Measurements from ENCODE around the gene PLEKHH2.
A peak's percentile ranks its signal among the peaks of the same experiment; 100 is the strongest.
"Not testable (repeated sequence)": the region's sequence is repeated elsewhere in the genome, so short reads cannot be mapped to it uniquely, and the experiment has no call there.

PLEKHH2 gene

DNA sequence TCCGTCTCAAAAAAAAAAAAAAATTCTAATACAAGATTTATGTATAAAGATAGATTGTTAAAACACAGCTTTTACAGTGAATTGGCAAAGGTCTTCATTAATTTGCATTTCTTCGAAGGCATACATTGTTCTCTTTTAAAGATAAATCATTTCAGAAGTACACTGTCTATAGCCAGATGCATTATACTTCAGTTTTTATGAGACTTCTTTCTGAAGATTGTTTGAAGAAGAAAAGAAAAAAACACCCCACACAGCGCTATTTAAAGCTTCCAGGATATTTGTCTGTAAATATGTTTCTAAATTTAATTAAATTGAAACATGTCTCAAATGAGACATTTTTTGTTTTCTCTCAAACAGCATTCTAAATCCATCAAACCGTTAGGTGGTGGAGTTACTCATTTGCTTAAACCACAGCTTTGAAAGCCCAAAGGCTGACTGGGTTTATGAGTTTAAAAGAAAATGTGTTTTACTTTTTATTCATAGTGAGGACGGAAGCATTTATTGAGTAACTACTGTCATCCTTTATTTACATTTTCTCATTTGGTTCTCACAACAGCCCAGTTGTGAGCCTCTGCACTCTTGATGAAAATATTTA is 81.6 kb downstream of the PLEKHH2 start:
- Mint-ChIP-seq H3K4me1 (ENCODE audit: low read depth) (no peaks in the 10 kb centered on the region), H3K4me3 (no peak overlapping the region), H3K27me3 (peaks cover 8% of the 10 kb centered on the region), H3K9me3 (no peaks in the 10 kb centered on the region), H3K27ac (no peak overlapping the region), H3K36me3 (ENCODE audit: low read depth) (no peaks in the 10 kb centered on the region)

DNA sequence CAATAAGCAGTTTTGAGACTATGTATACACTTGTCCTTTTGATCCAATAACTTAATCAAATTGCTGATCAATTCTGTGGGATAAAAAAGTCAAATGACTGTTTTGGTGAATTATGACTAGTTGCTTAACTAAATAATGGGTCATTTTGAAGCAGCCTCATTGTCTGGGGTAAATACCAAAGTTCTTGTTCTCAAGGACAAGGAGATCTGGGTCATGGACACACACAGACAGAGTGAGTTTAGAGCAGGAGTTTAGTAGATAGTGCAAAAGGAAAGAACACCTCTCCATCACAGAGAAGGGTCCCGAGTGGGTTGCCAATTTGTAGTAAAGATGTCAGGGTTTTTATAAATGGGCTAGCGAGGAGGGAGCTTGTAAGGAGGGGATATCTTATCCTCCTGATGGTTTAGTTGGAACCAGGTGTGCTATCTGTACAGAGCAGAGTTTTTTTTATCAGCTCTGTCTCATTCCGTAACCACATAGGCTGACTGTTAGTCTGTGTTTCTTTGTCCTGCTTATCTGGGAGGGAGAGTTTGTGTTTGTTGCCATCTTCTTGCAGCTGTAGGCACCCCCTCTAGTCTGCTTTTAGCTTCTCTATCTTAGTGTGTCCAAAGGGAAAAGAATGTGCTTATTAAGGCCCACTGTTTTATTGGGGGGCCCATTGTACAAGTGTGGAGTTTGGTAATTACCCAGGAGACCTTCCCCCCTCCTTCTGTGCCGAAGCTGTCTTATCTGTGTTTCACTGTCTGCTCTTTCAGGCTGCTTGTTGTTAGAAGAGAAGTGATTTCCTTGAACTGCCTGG is 87.9 kb downstream of the PLEKHH2 start:
- peaks cover 3% of the 10 kb centered on the region for H3K4me1 Mint-ChIP-seq (ENCODE audit: low read depth)
- no peak overlapping the region for H3K27ac Mint-ChIP-seq
- H3K36me3 Mint-ChIP-seq (ENCODE audit: low read depth), result no peaks in the 10 kb centered on the region
- H3K27me3 Mint-ChIP-seq, result peaks cover 4% of the 10 kb centered on the region
- H3K4me3 Mint-ChIP-seq, result no peak overlapping the region
- no peaks in the 10 kb centered on the region for H3K9me3 Mint-ChIP-seq

DNA sequence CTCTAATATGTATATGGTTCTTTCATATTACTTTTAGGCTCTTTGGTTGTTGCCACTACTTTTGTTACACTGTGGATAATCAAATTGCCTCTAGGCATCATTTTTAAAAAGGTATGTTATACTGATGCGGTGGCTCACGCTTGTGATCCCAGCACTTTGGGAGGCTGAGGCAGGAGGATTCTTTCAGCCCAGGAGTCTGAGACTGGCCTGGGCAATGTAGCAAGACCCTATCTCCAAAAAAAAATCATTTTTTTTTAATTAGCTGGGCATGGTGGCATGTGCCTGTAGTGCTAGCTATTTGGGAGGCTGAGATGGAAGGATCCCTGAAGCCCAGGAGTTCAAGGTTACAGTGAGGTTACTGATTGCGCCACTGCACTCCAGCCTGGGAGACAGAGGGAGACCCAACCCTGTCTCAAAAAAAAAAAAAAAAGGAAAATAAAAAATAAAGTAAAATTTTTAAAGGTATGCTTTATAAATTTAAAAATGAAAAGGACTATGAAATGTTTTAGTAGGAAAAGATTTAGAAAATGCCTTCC is 88.7 kb downstream of the PLEKHH2 start:
- Mint-ChIP-seq H3K4me3 (no peak overlapping the region), H3K27ac (no peak overlapping the region), H3K9me3 (no peaks in the 10 kb centered on the region), H3K4me1 (ENCODE audit: low read depth) (peaks cover 3% of the 10 kb centered on the region), H3K27me3 (peaks cover 4% of the 10 kb centered on the region), H3K36me3 (ENCODE audit: low read depth) (no peaks in the 10 kb centered on the region)

DNA sequence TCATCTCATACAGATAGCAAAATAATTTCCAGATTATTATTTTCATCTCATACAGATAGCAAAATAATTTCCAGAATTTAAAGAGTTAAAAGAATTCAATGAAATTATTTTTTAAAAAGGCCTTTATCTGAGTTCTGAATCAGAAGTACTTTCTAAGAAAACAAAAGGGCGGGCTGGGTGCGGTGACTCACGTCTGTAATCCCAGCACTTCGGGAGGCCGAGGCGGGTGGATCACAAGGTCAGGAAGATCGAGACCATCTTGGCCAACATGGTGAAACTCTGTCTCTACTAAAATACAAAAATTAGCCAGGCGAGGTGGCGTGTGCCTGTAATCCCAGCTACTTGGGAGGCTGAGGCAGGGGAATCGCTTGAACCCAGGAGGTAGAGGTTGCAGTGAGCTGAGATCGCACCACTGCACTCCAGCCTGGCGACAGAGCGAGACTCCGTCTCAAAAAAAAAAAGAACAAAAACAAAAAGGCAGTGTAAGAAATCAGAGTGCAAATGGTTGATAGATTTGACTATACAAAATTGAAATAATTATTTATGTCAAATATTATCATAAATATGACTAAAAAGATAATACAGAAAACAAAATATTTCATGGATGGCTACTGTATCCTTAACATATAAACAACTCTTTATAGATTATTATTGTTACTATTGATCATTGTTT is 90.0 kb downstream of the PLEKHH2 start:
- H3K27ac Mint-ChIP-seq; H3K4me3 Mint-ChIP-seq; H3K27me3 Mint-ChIP-seq; H3K4me1 Mint-ChIP-seq (ENCODE audit: low read depth); H3K36me3 Mint-ChIP-seq (ENCODE audit: low read depth); H3K9me3 Mint-ChIP-seq: not testable (repeated sequence)

DNA sequence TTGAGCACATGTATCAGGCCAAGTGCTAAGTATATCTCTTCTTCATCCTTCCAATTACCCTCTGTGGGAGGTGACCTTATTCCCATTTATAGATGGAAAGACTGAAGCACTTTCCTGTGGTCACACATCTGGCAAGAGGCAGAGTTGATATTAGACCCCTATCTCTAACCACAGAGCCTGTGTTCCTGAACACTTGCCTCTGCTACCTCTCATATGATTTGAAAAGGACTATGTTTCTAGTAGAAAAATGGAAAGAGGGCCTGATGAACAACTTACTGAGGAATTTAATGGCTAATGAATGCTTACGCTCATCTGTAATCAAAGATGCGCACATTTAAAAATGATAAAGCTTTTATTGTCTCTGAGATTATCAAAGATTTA is 90.6 kb downstream of the PLEKHH2 start:
- Mint-ChIP-seq H3K4me1 (ENCODE audit: low read depth) (peaks cover 3% of the 10 kb centered on the region), H3K27me3 (peaks cover 8% of the 10 kb centered on the region), H3K9me3 (no peaks in the 10 kb centered on the region), H3K27ac (no peak overlapping the region), H3K4me3 (no peak overlapping the region), H3K36me3 (ENCODE audit: low read depth) (no peaks in the 10 kb centered on the region)

DNA sequence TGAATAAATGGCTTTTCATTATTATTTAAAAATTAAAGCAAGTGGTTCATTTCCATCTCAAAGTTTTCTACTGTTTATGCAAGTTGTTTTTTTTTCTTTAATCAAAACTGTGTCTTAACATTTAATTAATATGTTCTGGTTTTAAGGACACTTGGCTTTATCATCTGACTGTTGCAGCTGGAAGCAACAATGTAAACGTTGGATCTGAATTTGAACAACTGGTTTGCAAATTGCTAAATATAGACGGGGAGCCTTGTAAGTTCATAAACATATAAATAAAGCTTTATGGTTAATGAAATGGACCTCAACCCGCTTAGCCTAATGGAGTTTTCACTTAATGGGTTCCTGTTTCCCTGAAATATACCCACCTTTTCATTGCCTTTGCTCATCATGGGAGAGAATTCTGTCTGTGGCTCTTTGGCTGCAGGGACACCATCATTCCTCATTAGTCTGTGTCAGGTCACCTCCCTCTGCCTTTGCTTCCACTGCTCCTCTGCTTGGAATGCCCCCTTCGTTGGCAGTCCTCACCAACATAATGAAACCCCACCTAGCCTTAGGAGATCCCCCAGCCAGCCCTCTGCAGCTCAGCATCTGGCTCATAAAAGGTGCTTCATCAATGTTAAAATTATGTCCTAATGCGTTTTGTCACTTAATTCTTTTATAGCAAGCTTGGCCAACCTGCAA is 92.6 kb downstream of the PLEKHH2 start:
- Mint-ChIP-seq H3K27ac (no peak overlapping the region), H3K36me3 (ENCODE audit: low read depth) (no peaks in the 10 kb centered on the region), H3K4me3 (no peak overlapping the region), H3K4me1 (ENCODE audit: low read depth) (peaks cover 3% of the 10 kb centered on the region), H3K27me3 (peaks cover 7% of the 10 kb centered on the region), H3K9me3 (no peaks in the 10 kb centered on the region)

DNA sequence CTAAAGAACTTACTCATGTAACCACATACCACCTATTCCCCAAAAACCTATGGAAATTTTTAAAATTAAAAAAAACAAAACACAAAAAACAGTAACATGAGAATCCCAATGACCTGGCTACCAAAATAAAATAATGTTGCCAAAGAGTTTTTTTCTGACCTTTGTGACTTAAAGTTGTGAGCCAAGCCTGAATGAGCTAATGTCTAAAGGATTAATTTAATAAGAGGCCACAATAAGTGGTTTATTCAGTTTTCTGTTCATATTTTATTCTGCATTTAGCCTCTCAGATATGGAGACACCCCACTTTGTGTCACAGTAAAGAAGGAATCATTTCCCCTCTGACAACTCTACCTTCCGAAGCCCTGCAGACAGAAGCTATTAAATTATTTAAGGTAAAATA is 94.2 kb downstream of the PLEKHH2 start:
- no peak overlapping the region for H3K4me3 Mint-ChIP-seq

DNA sequence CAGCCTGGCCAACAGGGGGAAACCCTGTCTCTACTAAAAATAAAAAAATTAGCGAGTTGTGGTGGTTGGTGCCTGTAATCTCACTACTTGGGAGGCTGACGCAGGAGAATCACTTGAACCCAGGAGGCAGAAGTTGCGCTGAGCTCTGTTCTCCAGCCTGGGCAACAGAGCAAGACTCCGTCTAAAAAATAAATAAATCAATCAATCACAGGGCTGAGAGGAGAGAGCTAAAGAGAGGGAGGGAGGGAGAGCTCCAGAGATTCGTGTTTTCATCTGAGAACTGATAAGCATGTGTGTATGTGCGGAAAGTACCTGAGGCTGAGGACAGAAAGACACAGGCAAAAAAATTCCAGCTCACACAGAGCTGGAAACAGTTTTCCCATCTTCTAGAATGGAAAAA is 99.6 kb downstream of the PLEKHH2 start:
- Mint-ChIP-seq H3K27ac (peak overlapping the region; percentile 13), H3K36me3 (ENCODE audit: low read depth) (no peaks in the 10 kb centered on the region), H3K9me3 (no peaks in the 10 kb centered on the region), H3K4me3 (no peak overlapping the region), H3K27me3 (peaks cover 18% of the 10 kb centered on the region), H3K4me1 (ENCODE audit: low read depth) (no peaks in the 10 kb centered on the region)

More for the DNA sequence above, 94.2 kb downstream of the PLEKHH2 start:
- Mint-ChIP-seq H3K4me1 (ENCODE audit: low read depth) (peaks cover 3% of the 10 kb centered on the region), H3K36me3 (ENCODE audit: low read depth) (no peaks in the 10 kb centered on the region), H3K27ac (no peak overlapping the region), H3K9me3 (no peaks in the 10 kb centered on the region), H3K27me3 (peaks cover 7% of the 10 kb centered on the region)

DNA sequence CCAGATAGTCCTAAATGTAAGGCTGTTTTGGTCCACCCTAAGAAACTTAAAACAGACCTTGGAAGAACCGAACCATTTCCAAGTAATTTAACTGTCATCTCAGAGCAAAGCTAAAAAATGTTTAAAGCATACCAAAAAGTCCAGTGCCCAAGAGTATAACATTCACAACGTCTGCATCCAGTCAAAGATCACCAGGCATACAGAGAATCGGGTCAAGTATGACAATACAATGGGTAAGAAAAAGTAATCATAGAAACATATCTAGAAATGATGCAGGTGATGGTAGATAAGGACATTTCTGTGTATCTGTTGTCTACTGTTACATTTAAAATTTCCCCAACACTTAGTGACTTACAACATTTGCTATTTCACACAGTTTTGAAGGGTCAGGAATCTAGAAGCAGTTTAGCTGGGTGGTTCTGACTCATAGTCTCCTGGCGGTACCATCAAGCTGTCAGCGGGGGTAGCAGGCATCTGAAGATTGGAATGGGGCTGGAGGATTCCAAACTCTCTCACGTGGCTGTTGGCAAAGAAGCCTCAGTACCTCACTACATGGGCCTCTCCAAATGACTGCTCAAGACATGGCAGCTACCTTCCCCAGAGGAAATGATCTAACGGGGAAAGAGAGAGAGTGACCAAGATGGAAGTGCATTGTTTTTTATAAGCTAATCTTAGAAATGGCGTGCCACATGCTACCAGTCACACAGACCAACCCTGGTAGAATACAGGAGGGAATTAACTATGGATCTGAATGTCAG is 100.2 kb downstream of the PLEKHH2 start:
- Mint-ChIP-seq H3K36me3 (ENCODE audit: low read depth) (no peaks in the 10 kb centered on the region), H3K27ac (no peak overlapping the region), H3K4me1 (ENCODE audit: low read depth) (no peaks in the 10 kb centered on the region), H3K4me3 (no peak overlapping the region), H3K9me3 (no peaks in the 10 kb centered on the region), H3K27me3 (peaks cover 17% of the 10 kb centered on the region)

DNA sequence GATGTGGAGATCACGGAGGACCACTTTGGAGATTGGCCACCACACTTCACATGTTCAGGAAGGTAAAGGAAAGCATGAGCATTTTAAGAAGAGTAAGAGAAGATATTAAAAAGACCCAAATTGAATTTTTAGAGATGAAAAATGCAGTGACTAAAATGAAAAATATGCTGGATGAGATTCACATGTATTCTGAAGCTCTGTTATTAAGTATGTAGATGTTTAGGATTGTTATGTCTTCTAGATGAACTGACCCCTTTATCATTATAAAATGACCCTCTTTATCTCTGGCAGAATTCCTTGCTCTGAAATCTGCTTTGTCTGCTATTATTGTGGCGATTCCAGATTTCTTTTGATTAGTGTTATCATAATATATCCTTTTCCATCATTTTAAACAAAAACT is 100.8 kb downstream of the PLEKHH2 start:
- Mint-ChIP-seq H3K27me3 (peaks cover 11% of the 10 kb centered on the region), H3K9me3 (no peaks in the 10 kb centered on the region), H3K4me3 (no peak overlapping the region), H3K27ac (no peak overlapping the region), H3K36me3 (ENCODE audit: low read depth) (no peaks in the 10 kb centered on the region), H3K4me1 (ENCODE audit: low read depth) (no peaks in the 10 kb centered on the region)

DNA sequence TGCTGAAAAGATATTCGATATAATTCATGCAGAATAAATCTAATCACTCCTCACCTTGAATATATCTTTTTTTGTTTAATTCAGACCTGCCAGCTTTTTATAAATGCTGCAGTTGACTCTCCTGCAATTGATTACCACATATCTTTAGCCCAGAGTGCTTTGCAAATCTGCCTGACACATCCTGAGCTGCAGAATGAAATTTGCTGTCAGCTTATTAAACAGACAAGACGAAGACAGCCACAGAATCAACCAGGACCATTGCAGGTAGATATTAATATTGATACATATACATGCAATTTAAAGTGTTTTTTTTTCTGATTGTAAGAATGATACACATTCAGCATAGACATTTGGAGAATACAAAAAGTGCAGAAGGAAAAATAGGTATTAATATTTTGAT is 101.2 kb downstream of the PLEKHH2 start:
- no peak overlapping the region for H3K27ac Mint-ChIP-seq
- no peaks in the 10 kb centered on the region for H3K4me1 Mint-ChIP-seq (ENCODE audit: low read depth)
- H3K4me3 Mint-ChIP-seq, result no peak overlapping the region
- no peaks in the 10 kb centered on the region for H3K9me3 Mint-ChIP-seq
- H3K27me3 Mint-ChIP-seq, result peaks cover 11% of the 10 kb centered on the region
- no peaks in the 10 kb centered on the region for H3K36me3 Mint-ChIP-seq (ENCODE audit: low read depth)

DNA sequence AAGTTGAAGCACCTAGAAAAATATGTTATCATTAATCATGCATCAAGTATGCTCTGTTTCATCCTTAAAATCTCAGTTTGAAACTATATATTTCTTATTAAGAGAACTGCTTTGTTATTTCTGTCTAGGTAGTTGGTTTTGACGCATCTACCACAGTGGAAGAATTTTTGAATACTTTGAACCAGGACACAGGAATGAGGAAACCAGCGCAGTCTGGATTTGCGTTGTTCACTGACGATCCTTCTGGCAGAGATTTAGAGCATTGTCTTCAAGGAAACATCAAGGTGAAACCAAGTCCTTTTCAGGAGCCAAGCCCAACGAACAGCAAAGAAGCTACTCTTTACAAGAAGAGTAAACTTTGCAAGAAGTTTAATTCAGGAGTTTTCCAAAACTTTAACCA is 106.6 kb downstream of the PLEKHH2 start:
- peaks cover 6% of the 10 kb centered on the region for H3K27me3 Mint-ChIP-seq
- H3K36me3 Mint-ChIP-seq (ENCODE audit: low read depth), result no peaks in the 10 kb centered on the region
- no peaks in the 10 kb centered on the region for H3K9me3 Mint-ChIP-seq
- H3K4me1 Mint-ChIP-seq (ENCODE audit: low read depth), result no peaks in the 10 kb centered on the region
- H3K4me3 Mint-ChIP-seq, result no peak overlapping the region
- no peak overlapping the region for H3K27ac Mint-ChIP-seq

DNA sequence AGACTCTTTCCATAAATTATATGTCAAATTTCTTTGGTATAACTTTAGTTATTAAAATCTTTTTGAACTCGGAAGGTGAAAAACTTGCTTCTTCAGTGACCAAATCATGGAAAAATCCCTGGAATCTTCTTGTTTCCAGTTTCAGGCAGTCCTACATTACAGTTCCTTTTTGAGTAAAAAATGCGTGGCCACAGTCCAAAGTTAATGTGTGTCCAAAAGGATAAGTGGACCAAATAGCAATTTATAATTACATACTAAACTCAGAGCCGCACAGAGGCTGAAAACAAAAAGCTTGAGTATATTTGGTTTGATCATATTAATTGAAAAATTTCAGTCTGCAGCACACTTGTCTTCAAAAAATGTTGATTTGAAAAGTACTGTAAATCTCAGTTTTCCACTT is 108.4 kb downstream of the PLEKHH2 start:
- Mint-ChIP-seq H3K27me3 (peaks cover 6% of the 10 kb centered on the region), H3K9me3 (no peaks in the 10 kb centered on the region), H3K36me3 (ENCODE audit: low read depth) (no peaks in the 10 kb centered on the region), H3K4me1 (ENCODE audit: low read depth) (no peaks in the 10 kb centered on the region), H3K4me3 (no peak overlapping the region), H3K27ac (no peak overlapping the region)

DNA sequence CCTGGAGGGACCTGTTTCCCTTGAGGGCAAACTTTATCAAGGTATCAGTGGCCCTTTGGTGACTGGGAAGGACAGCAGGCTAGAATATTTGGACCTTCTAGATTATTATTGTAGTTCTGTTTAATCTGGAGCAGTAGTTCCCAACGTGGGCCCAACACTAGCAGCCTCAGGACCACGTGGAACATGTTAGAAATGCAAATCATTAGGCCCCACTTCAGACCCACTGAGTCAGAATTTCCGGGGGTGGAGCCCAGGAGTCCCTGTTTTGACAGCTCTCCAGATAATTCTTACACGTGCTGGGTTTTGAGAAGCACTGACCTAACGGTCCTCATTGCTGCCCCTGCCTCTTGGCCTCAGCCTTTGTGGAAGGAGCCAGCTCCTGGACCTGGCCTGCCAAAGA is 111.3 kb downstream of the PLEKHH2 start:
- Mint-ChIP-seq H3K9me3 (no peaks in the 10 kb centered on the region), H3K4me1 (ENCODE audit: low read depth) (no peaks in the 10 kb centered on the region), H3K27ac (no peak overlapping the region), H3K36me3 (ENCODE audit: low read depth) (no peaks in the 10 kb centered on the region), H3K4me3 (no peak overlapping the region), H3K27me3 (no peaks in the 10 kb centered on the region)

Measured in stimulated activated naive CD8-positive, alpha-beta T cell treated with anti-CD3 and anti-CD28 coated beads, Interleukin-15, Interleukin-2, amounts not matched to agents 100 ng/mL and 50 ng/mL, for 24 hours (primary cell).